IMR-90 (cell line): Measurements from ENCODE around the gene TNS3. TPM values are rescaled to one million over a fixed set of nuclear protein-coding genes. Genes with fewer than 3 reads are reported as not detected.

ENCODE experiments used
- ATAC-seq: fragments of 200-7000 bp; cut with Tn5 transposase; 2 replicates; pipeline ENCODE4 v1.9.1; 2020; ENCODE audit warnings: low read depth, mild to moderate bottlenecking, moderate library complexity
- BruUV-seq: library from RNA; stranded (reverse); fragments of 400-500 nt; replicated peaks from 2 replicates; lab custom pipeline; 2021; lab: Mats Ljungman, UMichigan
- CTCF ChIA-PET: fragments of 300-600 bp; formaldehyde crosslinking; extraction: SDS; loops from one replicate; lab custom pipeline; 2021; ENCODE audit warnings: antibody characterized with exemption; lab: Yijun Ruan, JAX
- POLR2A ChIA-PET: fragments of 300-600 bp; sonication (Branson Sonifier 250); formaldehyde crosslinking; loops from one replicate; lab custom pipeline; 2022; ENCODE audit warnings: antibody characterized with exemption; ENCODE audit not compliant: unreplicated experiment; lab: Charles Lee
- DNase-seq: peaks from one replicate; pipeline ENCODE4 v3.0.0; 2013
- H2AFZ ChIP-seq: replicated peaks from 2 replicates; pipeline ENCODE3; 2013; ENCODE audit warnings: low read length, mild to moderate bottlenecking; ENCODE audit not compliant: poor library complexity
- H2AK5ac ChIP-seq: 2 replicates; pipeline ENCODE4 v1.6.1; 2013; ENCODE audit warnings: low read depth, low read length, inconsistent platforms
- H2AK9ac ChIP-seq: replicated peaks from 2 replicates; pipeline ENCODE3; 2013; ENCODE audit warnings: mild to moderate bottlenecking, low read depth, low read length, moderate library complexity; ENCODE audit not compliant: poor library complexity
- H2BK120ac ChIP-seq: 2 replicates; pipeline ENCODE4 v1.6.1; 2013; ENCODE audit warnings: low read depth, low read length, inconsistent platforms
- H2BK15ac ChIP-seq: 3 replicates; pipeline ENCODE4 v1.6.1; 2013; ENCODE audit warnings: low read depth, low read length, inconsistent platforms
- H2BK20ac ChIP-seq: 2 replicates; pipeline ENCODE4 v1.6.1; 2013; ENCODE audit warnings: low read depth, mild to moderate bottlenecking, inconsistent platforms, low read length, moderate library complexity
- H2BK5ac ChIP-seq: 2 replicates; pipeline ENCODE4 v1.6.1; 2013; ENCODE audit warnings: mild to moderate bottlenecking, low read depth, low read length, inconsistent platforms; ENCODE audit not compliant: poor library complexity, severe bottlenecking
- H3K14ac ChIP-seq: replicated peaks from 2 replicates; pipeline ENCODE4 v1.6.1; 2013; ENCODE audit warnings: low read depth, low read length, inconsistent platforms
- H3K18ac ChIP-seq: 2 replicates; pipeline ENCODE4 v1.6.1; 2013; ENCODE audit warnings: low read depth, low read length, control low read depth
- H3K23ac ChIP-seq: 2 replicates; pipeline ENCODE4 v1.6.1; 2013; ENCODE audit warnings: low read depth, low read length, inconsistent platforms
- H3K27ac ChIP-seq: 2 replicates; pipeline ENCODE4 v1.5.1; 2013; ENCODE audit warnings: mild to moderate bottlenecking, control low read depth, low read length; ENCODE audit not compliant: insufficient read depth
- H3K27me3 ChIP-seq: 2 replicates; pipeline ENCODE4 v1.6.1; 2013; ENCODE audit warnings: low read length; ENCODE audit not compliant: control insufficient read depth, insufficient read depth
- H3K36me3 ChIP-seq: 2 replicates; pipeline ENCODE4 v1.6.1; 2013; ENCODE audit warnings: low read length, mixed read lengths; ENCODE audit not compliant: control insufficient read depth, insufficient read depth
- H3K4ac ChIP-seq: 2 replicates; pipeline ENCODE4 v1.6.1; 2013; ENCODE audit warnings: low read depth, low read length, inconsistent platforms
- H3K4me1 ChIP-seq: 2 replicates; pipeline ENCODE4 v1.6.1; 2013; ENCODE audit warnings: low read length, mixed read lengths; ENCODE audit not compliant: control insufficient read depth, insufficient read depth
- H3K4me2 ChIP-seq: 2 replicates; pipeline ENCODE4 v1.6.1; 2013; ENCODE audit warnings: low read depth, mild to moderate bottlenecking, control low read depth, low read length, moderate library complexity
- H3K4me3 ChIP-seq: 2 replicates; pipeline ENCODE4 v1.5.1; 2013; ENCODE audit warnings: low read depth, mild to moderate bottlenecking, control low read depth, low read length, moderate library complexity; ENCODE audit not compliant: insufficient read depth
- H3K56ac ChIP-seq: 2 replicates; pipeline ENCODE4 v1.6.1; 2013; ENCODE audit warnings: low read length, inconsistent platforms; ENCODE audit not compliant: insufficient read depth; ENCODE audit errors: extremely low read depth
- H3K79me1 ChIP-seq, 2 experiments: 2 replicates each; pipeline ENCODE4 v1.6.1; 2013; ENCODE audit warnings: low read length in 2 of 2, inconsistent platforms in 1 of 2, low read depth in 1 of 2
- H3K9ac ChIP-seq: 2 replicates; pipeline ENCODE4 v1.6.1; 2013; ENCODE audit warnings: low read depth, low read length, control low read depth
- H3K9me1 ChIP-seq: 2 replicates; pipeline ENCODE4 v1.6.1; 2013; ENCODE audit warnings: low read length, inconsistent platforms; ENCODE audit not compliant: insufficient read depth
- H3K9me3 ChIP-seq: 2 replicates; pipeline ENCODE4 v1.6.1; 2013; ENCODE audit warnings: low read length; ENCODE audit not compliant: control insufficient read depth, insufficient read depth
- H4K20me1 ChIP-seq: 2 replicates; pipeline ENCODE4 v1.6.1; 2013; ENCODE audit warnings: low read length, inconsistent platforms; ENCODE audit not compliant: insufficient read depth
- H4K5ac ChIP-seq: 2 replicates; pipeline ENCODE4 v1.6.1; 2013; ENCODE audit warnings: mild to moderate bottlenecking, low read depth, low read length, control low read depth
- H4K8ac ChIP-seq, 2 experiments: 2 replicates each; pipeline ENCODE4 v1.6.1; 2013; ENCODE audit warnings: low read depth in 2 of 2, low read length in 2 of 2, control low read depth in 1 of 2, inconsistent platforms in 1 of 2
- H4K91ac ChIP-seq: 2 replicates; pipeline ENCODE4 v1.6.1; 2013; ENCODE audit warnings: low read depth, low read length, inconsistent platforms; ENCODE audit not compliant: insufficient read depth
- FOS ChIP-seq: fragments of 150-350 bp; IDR thresholded peaks from 2 replicates; pipeline ENCODE4 v1.6.1; 2016; ENCODE audit warnings: low read depth, low read length
- MAZ ChIP-seq: IDR thresholded peaks from 2 replicates; pipeline ENCODE4 v1.6.1; 2012; ENCODE audit warnings: low read depth, mild to moderate bottlenecking, low read length, improper control_type of control experiment, moderate library complexity, borderline replicate concordance
- WGBS, 2 experiments: methylation state at CpG; one replicate each; pipeline versions ENCODE4 v1.1.5 to v1.1.7; 2013; ENCODE audit warnings: missing lambda C conversion rate in 2 of 2; ENCODE audit not compliant: insufficient read length in 1 of 2; ENCODE audit errors: extremely low coverage in 2 of 2; 5-methylcytosine and 5-hydroxymethylcytosine counted together
- dilution Hi-C: fragments of 300-500 bp; cut with HindIII; formaldehyde crosslinking; loops from one replicate; pipeline ENCODE4 v1.14.3; 2018; ENCODE audit warnings: low sequenced_read_pairs; ENCODE audit not compliant: unreplicated experiment
- in situ Hi-C: fragments of 300-500 bp; cut with MboI; formaldehyde crosslinking; loops from 3 replicates; pipeline ENCODE4 v1.14.3; 2019; ENCODE audit warnings: low sequenced_read_pairs, inconsistent platforms, mixed read lengths
- intact Hi-C: fragments of 100-400 bp; cut with micrococcal nuclease; formaldehyde crosslinking; loops from 2 replicates; pipeline ENCODE4 v1.10.0; 2022
- polyA plus RNA-seq, 3 experiments: library from polyadenylated mRNA; depleted of rRNA; stranded (reverse); fragments of >200 nt; gene quantifications; 2 replicates each; pipeline ENCODE4 v1.2.3, GENCODE V29; 2012; ENCODE audit warnings: low replicate concordance in 1 of 3
- total RNA-seq: library from RNA; depleted of rRNA; stranded (reverse); fragments of >200 nt; gene quantifications from 2 replicates; pipeline ENCODE4 v1.2.3, GENCODE V29; 2012

TNS3 gene
- total and polyA plus RNA-seq, 2 of the 4 experiments (the other 2 are of a cell fraction) = 64.3 to 79.2 TPM

DNA sequence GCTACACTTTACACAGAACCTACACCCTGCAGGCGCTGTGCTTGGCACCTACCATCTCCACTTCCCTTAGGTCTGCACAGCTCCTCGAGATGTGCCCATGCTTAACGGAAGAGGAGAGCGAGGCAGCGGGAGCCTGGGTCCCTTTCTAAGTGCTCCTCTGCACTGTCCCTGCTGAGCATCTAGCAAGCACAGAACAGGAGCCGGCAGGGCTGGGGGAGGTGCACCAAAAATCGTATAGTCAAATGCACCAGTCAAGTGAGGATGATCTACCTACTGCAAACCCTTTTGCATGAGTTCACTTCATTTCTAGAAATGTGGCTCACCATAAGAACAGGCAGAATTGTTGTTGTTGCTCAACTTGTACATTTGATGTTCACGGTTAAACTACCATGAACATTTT, 267.7 kb downstream of the TNS3 start:
- Histone ChIP-seq H2AK5ac (peak overlapping the region; percentile 83), H4K5ac (no peak overlapping the region), H4K8ac (peak overlapping the region; percentile 12 to 85; a peak in 2 of 4 replicates), H3K79me1 (peaks cover 46 to 76% of the 10 kb centered on the region in 2 experiments; a peak in 3 of 4 replicates), H2BK120ac (peak overlapping the region; percentile 77; the same call in 1 of the 2 replicates), H3K27ac (no peak overlapping the region), H2BK5ac (no peak overlapping the region), H3K18ac (no peak overlapping the region), H3K4ac (peak overlapping the region; percentile 55; the same call in 1 of the 2 replicates), H4K20me1 (peaks cover 18% of the 10 kb centered on the region; the same call in 1 of the 2 replicates), H3K9me3 (no peaks in the 10 kb centered on the region), H2BK20ac (no peak overlapping the region), H2AK9ac (peak overlapping the region; percentile 51), H3K27me3 (no peaks in the 10 kb centered on the region), H3K4me2 (no peak overlapping the region), H3K9me1 (peaks cover 29% of the 10 kb centered on the region), H3K36me3 (peaks cover 19% of the 10 kb centered on the region), H4K91ac (peak overlapping the region; percentile 5; the same call in 1 of the 2 replicates), H2AFZ (no peak overlapping the region), H3K4me3 (no peak overlapping the region), H3K23ac (peak overlapping the region; percentile 70), H3K9ac (no peak overlapping the region), H3K56ac (no peak overlapping the region), H3K4me1 (peaks cover 15% of the 10 kb centered on the region), H3K14ac (peak overlapping the region; percentile 69), H2BK15ac (peak overlapping the region; percentile 14; the same call in 1 of the 3 replicates)
- no peak for DNase-seq
- dilution Hi-C loops (no loop called here), in situ Hi-C loops (no loop called here), intact Hi-C loops (no loop called here)
- BruUV-seq = no TSS peak
- CTCF ChIA-PET = no interaction called here
- POLR2A ChIA-PET = no interaction called here
- ATAC-seq = no peak
- WGBS, 2 experiments = 97% methylated on average over 6 of the region's 8 CpGs; no CpG with 5 or more reads in 1 of the 2 experiments
- no peak for TF ChIP-seq MAZ
- TF ChIP-seq FOS = no peak
